HFF-Myc (cell line): ENCODE measurements around the gene MREG.

Experiments used
- DNase-seq: peaks from one replicate; pipeline ENCODE4 v3.0.0-alpha.2; 2011; ENCODE audit warnings: low read depth; ENCODE audit errors: extremely low read depth
- H3K4me3 ChIP-seq: replicated peaks from 2 replicates; pipeline ENCODE4 v1.5.1; 2011; ENCODE audit warnings: low read depth, mild to moderate bottlenecking, control low read depth, low read length
- TF ChIP-seq, protein P1 (sequence below): IDR thresholded peaks from 2 replicates; pipeline ENCODE4 v1.5.1; 2012; ENCODE audit warnings: mild to moderate bottlenecking, low read depth, low read length, control low read depth; ENCODE audit errors: missing control alignments

The MREG gene, protein sequence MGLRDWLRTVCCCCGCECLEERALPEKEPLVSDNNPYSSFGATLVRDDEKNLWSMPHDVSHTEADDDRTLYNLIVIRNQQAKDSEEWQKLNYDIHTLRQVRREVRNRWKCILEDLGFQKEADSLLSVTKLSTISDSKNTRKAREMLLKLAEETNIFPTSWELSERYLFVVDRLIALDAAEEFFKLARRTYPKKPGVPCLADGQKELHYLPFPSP

GRCh38 chr2:216013080-216013909, at the start of gene MREG:
Gene MREG (minus strand): TSS chr2:216013551. CDS start chr2:216013327, 224 bp downstream.
- peak within 1 kb of the TSS; percentile 61 for H3K4me3 ChIP-seq
- DNase-seq, result no peak
- TF ChIP-seq, protein P1, sequence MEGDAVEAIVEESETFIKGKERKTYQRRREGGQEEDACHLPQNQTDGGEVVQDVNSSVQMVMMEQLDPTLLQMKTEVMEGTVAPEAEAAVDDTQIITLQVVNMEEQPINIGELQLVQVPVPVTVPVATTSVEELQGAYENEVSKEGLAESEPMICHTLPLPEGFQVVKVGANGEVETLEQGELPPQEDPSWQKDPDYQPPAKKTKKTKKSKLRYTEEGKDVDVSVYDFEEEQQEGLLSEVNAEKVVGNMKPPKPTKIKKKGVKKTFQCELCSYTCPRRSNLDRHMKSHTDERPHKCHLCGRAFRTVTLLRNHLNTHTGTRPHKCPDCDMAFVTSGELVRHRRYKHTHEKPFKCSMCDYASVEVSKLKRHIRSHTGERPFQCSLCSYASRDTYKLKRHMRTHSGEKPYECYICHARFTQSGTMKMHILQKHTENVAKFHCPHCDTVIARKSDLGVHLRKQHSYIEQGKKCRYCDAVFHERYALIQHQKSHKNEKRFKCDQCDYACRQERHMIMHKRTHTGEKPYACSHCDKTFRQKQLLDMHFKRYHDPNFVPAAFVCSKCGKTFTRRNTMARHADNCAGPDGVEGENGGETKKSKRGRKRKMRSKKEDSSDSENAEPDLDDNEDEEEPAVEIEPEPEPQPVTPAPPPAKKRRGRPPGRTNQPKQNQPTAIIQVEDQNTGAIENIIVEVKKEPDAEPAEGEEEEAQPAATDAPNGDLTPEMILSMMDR, result peak; percentile 69

GRCh38 chr2:216059233-216059834, 46.0 kb upstream of the MREG start:
- TF ChIP-seq, protein P1, result no peak
- H3K4me3 ChIP-seq, result no peak overlapping the region
- DNase-seq, result no peak

DNA sequence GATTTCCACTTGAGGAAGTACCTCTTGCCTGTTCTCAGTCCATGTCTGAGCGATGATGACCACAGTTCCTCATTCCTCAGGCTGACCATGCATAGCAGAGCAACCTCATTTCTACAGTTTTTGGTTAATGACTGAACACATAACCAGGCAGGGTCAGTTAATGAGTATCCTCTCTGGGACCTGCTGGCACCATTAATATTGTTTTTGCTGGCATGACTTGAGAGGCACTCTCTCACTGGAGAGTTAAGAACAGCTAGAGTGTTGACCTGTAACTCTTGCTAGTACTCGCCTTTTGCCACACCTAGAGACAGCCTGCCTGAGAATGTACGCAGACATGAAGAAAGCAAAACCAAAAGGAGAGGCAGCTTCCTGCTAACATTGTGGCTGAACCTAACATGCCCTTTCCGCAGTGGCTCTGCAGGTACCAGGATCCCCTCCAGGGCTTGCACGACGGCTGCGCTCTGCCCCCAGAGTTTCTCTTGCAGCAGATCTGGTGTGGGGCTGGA, 44.4 kb upstream of the MREG start:
- no peak for DNase-seq
- H3K4me3 ChIP-seq, result no peak overlapping the region
- TF ChIP-seq, protein P1, result no peak

- no peak for DNase-seq
- TF ChIP-seq, protein P1, result no peak
- H3K4me3 ChIP-seq, result no peak overlapping the region
Observed at GRCh38 chr2:216056739-216057138, 43.4 kb upstream of the MREG start.

DNA sequence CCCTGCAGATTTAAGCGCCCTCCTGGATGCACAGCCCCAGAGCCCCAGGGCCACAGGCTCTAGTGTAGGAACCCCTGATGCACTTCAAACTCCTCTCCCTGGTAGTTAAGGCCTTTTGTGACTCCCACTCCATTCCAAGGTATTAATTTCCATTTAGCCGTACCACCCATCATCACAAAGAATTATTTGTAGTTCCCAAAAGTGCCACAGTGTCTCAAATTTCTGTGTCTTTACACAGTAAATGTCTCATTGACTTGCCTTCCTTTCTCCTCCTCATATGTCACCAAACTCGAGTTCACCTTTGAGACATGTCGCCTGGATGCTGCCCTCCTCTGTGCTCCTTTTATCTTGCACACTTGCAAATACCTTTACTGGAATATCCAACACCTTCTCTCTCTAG, 42.3 kb upstream of the MREG start:
- DNase-seq, result no peak
- H3K4me3 ChIP-seq, result no peak overlapping the region
- TF ChIP-seq, protein P1, result no peak

DNA sequence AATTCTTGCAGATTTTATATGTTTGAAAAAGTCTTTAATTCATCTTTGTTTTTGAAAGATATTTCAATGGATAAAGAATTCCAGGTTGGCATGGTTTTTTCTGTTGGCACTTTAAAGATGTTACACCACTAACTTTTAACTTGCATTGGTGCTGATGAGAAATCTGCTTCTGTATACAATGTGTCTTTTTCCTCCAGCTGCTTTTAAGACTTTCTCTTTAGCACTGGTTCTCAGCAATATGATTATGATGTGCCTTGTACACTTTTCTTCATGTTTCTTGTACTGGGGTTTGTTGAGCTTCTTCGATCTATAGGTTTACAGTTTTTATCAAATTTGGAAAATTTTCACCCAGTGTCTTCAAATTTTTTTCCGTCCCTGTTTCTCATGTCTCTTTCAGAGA, 39.1 kb upstream of the MREG start:
- TF ChIP-seq, protein P1, result no peak
- no peak for DNase-seq
- H3K4me3 ChIP-seq, result no peak overlapping the region
